K562 (cell line): Measurements from ENCODE around the gene ATF4. TPM values are rescaled to one million over a fixed set of nuclear protein-coding genes. Genes with fewer than 3 reads are reported as not detected.

ENCODE experiments used
- ATAC-seq: fragments of 200-7000 bp; cut with Tn5 transposase; 3 replicates; pipeline ENCODE4 v1.9.1; 2020; ENCODE audit warnings: moderate library complexity
- BruUV-seq: library from RNA; stranded (reverse); fragments of 400-500 nt; replicated peaks from 2 replicates; lab custom pipeline; 2021; lab: Mats Ljungman, UMichigan
- CTCF ChIA-PET: fragments of 300-600 bp; formaldehyde crosslinking; extraction: SDS; loops from one replicate; lab custom pipeline; 2021; ENCODE audit warnings: low intra/inter-chr PET ratio; lab: Yijun Ruan, JAX
- POLR2A ChIA-PET: fragments of 300-600, 350-650 bp; sonication (Branson Sonifier 250); formaldehyde crosslinking; extraction: SDS; loops from one replicate; lab custom pipeline; 2021; ENCODE audit warnings: antibody characterized with exemption, inconsistent platforms; lab: Yijun Ruan, JAX
- DNase-seq, 4 experiments: peaks; one replicate each; pipeline versions ENCODE4 v3.0.0 to v3.0.0-alpha.2; 2011 to 2018; ENCODE audit warnings: low spot score in 3 of 4, mixed read lengths in 3 of 4; ENCODE audit errors: extremely low read depth in 1 of 4
- FAIRE-seq: peaks from 2 replicates; lab custom pipeline; 2011; peaks lifted over from hg19 to GRCh38; lab: Jason Lieb, UNC
- H2AFZ ChIP-seq: 2 replicates; pipeline ENCODE4 v1.6.0; 2011; ENCODE audit warnings: low read depth, low read length, control low read depth, inconsistent platforms
- H3K27ac ChIP-seq: fragments of 200-600 bp; 3 replicates; pipeline ENCODE4 v1.8.0; 2011; ENCODE audit warnings: low read depth, mild to moderate bottlenecking, control low read depth, inconsistent platforms, low read length, moderate library complexity, mixed read lengths; ENCODE audit errors: extremely low read depth
- H3K27me3 ChIP-seq, 2 experiments: fragments of 300-600 bp in 1 of 2; 2 replicates in 1 of 2; 3 replicates in 1 of 2; pipeline versions ENCODE4 v1.6.0 to v1.8.0; 2011; ENCODE audit warnings: inconsistent platforms in 2 of 2, low read length in 2 of 2, mild to moderate bottlenecking in 1 of 2, mixed read lengths in 1 of 2, moderate library complexity in 1 of 2; ENCODE audit not compliant: control insufficient read depth in 2 of 2, insufficient read depth in 2 of 2
- H3K36me3 ChIP-seq: fragments of 300-600 bp; 3 replicates; pipeline ENCODE4 v1.8.0; 2011; ENCODE audit warnings: mild to moderate bottlenecking, low read length, inconsistent platforms; ENCODE audit not compliant: control insufficient read depth, insufficient read depth
- H3K4me1 ChIP-seq, 2 experiments: fragments of 200-600 bp in 1 of 2; replicated peaks in 1 of 2; 2 replicates in 1 of 2; 3 replicates in 1 of 2; pipeline versions ENCODE4 v1.5.1 to v1.8.0; 2011; ENCODE audit warnings: inconsistent platforms in 2 of 2, low read length in 2 of 2, mild to moderate bottlenecking in 1 of 2, mixed read lengths in 1 of 2, moderate library complexity in 1 of 2; ENCODE audit not compliant: control insufficient read depth in 2 of 2, insufficient read depth in 2 of 2
- H3K4me2 ChIP-seq: 2 replicates; pipeline ENCODE4 v1.6.1; 2011; ENCODE audit warnings: low read length, control low read depth, inconsistent platforms, mixed read lengths; ENCODE audit not compliant: insufficient read depth
- H3K4me3 ChIP-seq: fragments of 200-600 bp; sonication (generic), shearing (Covaris generic); 2 replicates; pipeline ENCODE4 v1.5.1; 2016; ENCODE audit warnings: control low read depth, inconsistent platforms
- H3K79me2 ChIP-seq: fragments of 200-600 bp; 3 replicates; pipeline ENCODE4 v1.8.0; 2011; ENCODE audit warnings: low read length, inconsistent platforms; ENCODE audit not compliant: control insufficient read depth, insufficient read depth
- H3K9ac ChIP-seq, 2 experiments: 2 replicates each; pipeline versions ENCODE4 v1.6.0 to v1.6.1; 2011; ENCODE audit warnings: low read depth in 2 of 2, low read length in 2 of 2, control low read depth in 1 of 2, inconsistent platforms in 1 of 2, mild to moderate bottlenecking in 1 of 2, mixed read lengths in 1 of 2; ENCODE audit not compliant: insufficient read depth in 1 of 2
- H3K9me1 ChIP-seq: one replicate; pipeline ENCODE4 v1.6.0; 2011; ENCODE audit warnings: inconsistent platforms, mild to moderate bottlenecking, low read length, moderate library complexity; ENCODE audit not compliant: control insufficient read depth, insufficient read depth
- H3K9me3 ChIP-seq: replicated peaks from 2 replicates; pipeline ENCODE4 v1.5.1; 2011; ENCODE audit warnings: low read depth, low read length, inconsistent platforms; ENCODE audit not compliant: control insufficient read depth, insufficient read depth
- H4K20me1 ChIP-seq: replicated peaks from 2 replicates; pipeline ENCODE4 v1.6.1; 2011; ENCODE audit warnings: low read length, inconsistent platforms, mixed read lengths; ENCODE audit not compliant: control insufficient read depth, insufficient read depth
- XRCC3 ChIP-seq: fragments of 450-650 bp; IDR thresholded peaks from 2 replicates; pipeline ENCODE4 v1.6.1; 2017; ENCODE audit warnings: mild to moderate bottlenecking, moderate library complexity
- ZNF263 ChIP-seq: sonication (generic); formaldehyde crosslinking; IDR thresholded peaks from 2 replicates; pipeline ENCODE4 v1.8.0; 2022; ENCODE audit warnings: mild to moderate bottlenecking, missing genetic modification reagents, borderline replicate concordance
- ZNF444 ChIP-seq: fragments of 250-450 bp; sonication (Bioruptor Pico); IDR thresholded peaks from 2 replicates; pipeline ENCODE4 v1.4.0; 2020; ENCODE audit warnings: mild to moderate bottlenecking, moderate library complexity
- WGBS: fragments of 100-300 bp; shearing (Covaris generic); methylation state at CpG from one replicate; pipeline ENCODE4 v1.1.6; 2016; ENCODE audit warnings: low coverage, mixed read lengths; ENCODE audit not compliant: insufficient coverage; ENCODE audit errors: missing lambda C conversion rate; 5-methylcytosine and 5-hydroxymethylcytosine counted together
- in situ Hi-C: fragments of 300-500 bp; cut with MboI; formaldehyde crosslinking; loops from 4 replicates; pipeline ENCODE4 v1.15.0; 2018; ENCODE audit warnings: inconsistent platforms, mixed read lengths
- intact Hi-C: fragments of 100-400 bp; cut with micrococcal nuclease; formaldehyde crosslinking; loops from 2 replicates; pipeline ENCODE4 v1.14.2; 2022
- polyA plus RNA-seq, 8 experiments: library from polyadenylated mRNA; depleted of rRNA in 4 of 8; stranded (reverse) in 5 of 8; unstranded in 3 of 8; fragments of >200 nt; fragmentation: Nextera tagmentation in 2 of 8; fragmentation: Illumina TruSeq in 1 of 8; extraction: Ambion mirVana in 2 of 8; extraction: Trizol in 1 of 8; gene quantifications; 2 replicates each; pipeline versions ENCODE4 v1.2.1 to v1.2.3, GENCODE V29; 2011 to 2014; ENCODE audit warnings: inconsistent platforms in 1 of 8, missing spikeins in 1 of 8
- total RNA-seq, 7 experiments: library from RNA; depleted of rRNA in 6 of 7; stranded (reverse); fragments of >200 nt in 6 of 7; fragmentation: Illumina TruSeq in 2 of 7; extraction: Trizol in 2 of 7; gene quantifications; 2 replicates each; pipeline versions ENCODE4 v1.2.1 to v1.2.3, GENCODE V29; 2011 to 2021; ENCODE audit warnings: low replicate concordance in 1 of 7
- TF ChIP-seq, protein P1 (sequence below): fragments of 200-800 bp; sonication (Bioruptor generic); IDR thresholded peaks from 2 replicates; pipeline ENCODE4 v1.6.1; 2017; ENCODE audit warnings: missing genetic modification characterization, missing compliant biosample characterization

The ATF4 gene
- total and polyA plus RNA-seq, 9 of the 15 experiments (the other 6 are each of a cell fraction or from before 2014, with no cell fraction given), result 93.1 to 723 (median 355) TPM

DNA sequence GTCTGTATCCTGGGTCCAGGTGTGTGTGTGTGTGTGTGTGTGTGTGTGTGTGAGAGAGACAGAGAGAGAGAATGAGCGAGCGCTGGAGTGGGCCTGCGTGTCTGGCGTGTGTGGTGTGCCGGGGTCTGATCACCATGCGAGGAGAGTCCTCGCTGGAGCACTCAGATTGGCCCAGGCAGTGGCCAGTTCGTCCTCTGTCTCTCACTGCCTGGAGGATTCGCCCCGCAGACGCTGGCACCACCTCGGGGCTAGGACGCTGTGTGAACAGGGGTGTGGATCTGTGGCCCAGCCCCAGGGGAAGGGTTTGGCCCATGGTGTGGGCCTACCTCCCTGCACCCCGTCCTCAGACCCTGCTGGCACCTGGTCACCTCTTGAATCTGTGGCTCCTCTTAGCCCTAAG, 38.6 kb downstream of the ATF4 start:
- Histone ChIP-seq H3K79me2 (no peaks in the 10 kb centered on the region), H3K9me1 (no peaks in the 10 kb centered on the region), H3K27ac (no peak overlapping the region), H2AFZ (no peak overlapping the region), H3K27me3 (no peaks in the 10 kb centered on the region), H4K20me1 (0 out of 2 replicates have a peak, but pooled peaks cover 4% of the 10 kb centered on the region), H3K9me3 (no peaks in the 10 kb centered on the region), H3K9ac (peak overlapping the region in 1 of 2 experiments; percentile 4; a peak in 1 of 4 replicates), H3K4me3 (no peak overlapping the region), H3K4me1 (peaks cover 0 to 31% of the 10 kb centered on the region in 2 experiments; a peak in 3 of 5 replicates), H3K36me3 (no peaks in the 10 kb centered on the region), H3K4me2 (no peak overlapping the region)
- FAIRE-seq (no peak), ATAC-seq (no peak), DNase-seq (no peak)
- 100% methylated on average over 3 of the region's 14 CpGs for WGBS
- TF ChIP-seq XRCC3 (no peak), ZNF263 (CRISPR knock-in tag) (peak; percentile 77)
- ChIA-PET CTCF (interaction anchor here (0.6 kb wide), 1 partner anchor 66 kb away, joined by 5 read pairs; no protein-coding TSS in a partner anchor), POLR2A (interaction anchor here (0.8 to 1.9 kb wide), 3 partner anchors 12 to 485 kb away, joined by 3 to 5 read pairs (median 3); partner anchors contain the start of gene CACNA1I)
- in situ Hi-C loops (no loop called here), intact Hi-C loops (loop anchor here (5.0 kb wide), 1 partner anchor 463 kb away; no protein-coding TSS in a partner anchor)
- no TSS peak for BruUV-seq

GRCh38 chr22:39559456-39560105, 39.2 kb downstream of the ATF4 start:
- POLR2A ChIA-PET, result interaction anchor here (0.6 to 0.7 kb wide), 3 partner anchors 13 to 66 kb away, joined by 3 read pairs; no protein-coding TSS in a partner anchor
- 39% methylated on average over 7 of the region's 11 CpGs for WGBS
- H3K4me2 ChIP-seq, result no peak overlapping the region
- TF ChIP-seq ZNF444 (CRISPR knock-in tag), result no peak
- TF ChIP-seq, protein P1, sequence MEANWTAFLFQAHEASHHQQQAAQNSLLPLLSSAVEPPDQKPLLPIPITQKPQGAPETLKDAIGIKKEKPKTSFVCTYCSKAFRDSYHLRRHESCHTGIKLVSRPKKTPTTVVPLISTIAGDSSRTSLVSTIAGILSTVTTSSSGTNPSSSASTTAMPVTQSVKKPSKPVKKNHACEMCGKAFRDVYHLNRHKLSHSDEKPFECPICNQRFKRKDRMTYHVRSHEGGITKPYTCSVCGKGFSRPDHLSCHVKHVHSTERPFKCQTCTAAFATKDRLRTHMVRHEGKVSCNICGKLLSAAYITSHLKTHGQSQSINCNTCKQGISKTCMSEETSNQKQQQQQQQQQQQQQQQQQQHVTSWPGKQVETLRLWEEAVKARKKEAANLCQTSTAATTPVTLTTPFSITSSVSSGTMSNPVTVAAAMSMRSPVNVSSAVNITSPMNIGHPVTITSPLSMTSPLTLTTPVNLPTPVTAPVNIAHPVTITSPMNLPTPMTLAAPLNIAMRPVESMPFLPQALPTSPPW (CRISPR knock-in tag), result peak; percentile 24; the same call in 1 of the 2 replicates

More at GRCh38 chr22:39559456-39560105, 39.2 kb downstream of the ATF4 start:
- no peaks in the 10 kb centered on the region for H3K9me1 ChIP-seq
- ATAC-seq (peak; percentile 89), FAIRE-seq (no peak), DNase-seq (peak; percentile 65 to 79 (median 72))
- no peaks in the 10 kb centered on the region for H3K9me3 ChIP-seq
- CTCF ChIA-PET, result interaction anchor here (0.9 to 1.1 kb wide), 2 partner anchors 25 to 465 kb away, joined by 3 to 6 read pairs; no protein-coding TSS in a partner anchor
- no peaks in the 10 kb centered on the region for H3K79me2 ChIP-seq
- H3K9ac ChIP-seq, result peak overlapping the region in 1 of 2 experiments; percentile 70; a peak in 1 of 4 replicates
- H3K36me3 ChIP-seq, result no peaks in the 10 kb centered on the region
- H3K4me1 ChIP-seq, result peaks cover 0 to 31% of the 10 kb centered on the region in 2 experiments; a peak in 3 of 5 replicates
- intact Hi-C loops (loop anchor here (5.0 kb wide), 1 partner anchor 463 kb away; no protein-coding TSS in a partner anchor), in situ Hi-C loops (no loop called here)
- H3K27me3 ChIP-seq, result no peaks in the 10 kb centered on the region
- no TSS peak for BruUV-seq
- H3K4me3 ChIP-seq, result no peak overlapping the region
- 0 out of 2 replicates have a peak, but pooled peaks cover 4% of the 10 kb centered on the region for H4K20me1 ChIP-seq
- no peak overlapping the region for H3K27ac ChIP-seq
- H2AFZ ChIP-seq, result no peak overlapping the region
